ENCODE measurements around the gene ESR2.

The ESR2 gene

DNA sequence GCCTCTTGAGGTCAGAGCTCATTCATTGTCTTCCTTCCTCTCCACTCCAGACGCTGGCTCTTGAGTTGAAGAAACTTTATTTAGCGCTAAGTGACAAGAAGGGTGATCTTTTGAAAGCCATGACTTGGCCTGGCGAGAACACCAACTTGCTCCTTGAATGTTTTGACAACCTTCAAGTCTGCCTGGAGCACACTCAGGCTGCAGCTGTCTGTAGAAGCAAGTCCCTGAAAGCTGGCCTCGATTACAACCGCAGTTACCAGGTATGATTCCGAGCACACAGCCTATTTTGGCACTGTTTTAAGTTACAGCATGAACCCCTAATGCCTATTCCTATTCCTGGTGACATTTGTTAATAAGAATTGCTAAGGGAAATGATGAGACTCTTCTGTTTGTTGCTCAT lies 167.6 kb downstream of the ESR2 start:
- H3K4me1 ChIP-seq (ENCODE audit: control insufficient read depth, low read length) = no peaks in the 10 kb centered on the region
- H3K9me3 ChIP-seq (ENCODE audit: control insufficient read depth, insufficient read depth, low read length) = no peaks in the 10 kb centered on the region
- TF ChIP-seq, protein P1, sequence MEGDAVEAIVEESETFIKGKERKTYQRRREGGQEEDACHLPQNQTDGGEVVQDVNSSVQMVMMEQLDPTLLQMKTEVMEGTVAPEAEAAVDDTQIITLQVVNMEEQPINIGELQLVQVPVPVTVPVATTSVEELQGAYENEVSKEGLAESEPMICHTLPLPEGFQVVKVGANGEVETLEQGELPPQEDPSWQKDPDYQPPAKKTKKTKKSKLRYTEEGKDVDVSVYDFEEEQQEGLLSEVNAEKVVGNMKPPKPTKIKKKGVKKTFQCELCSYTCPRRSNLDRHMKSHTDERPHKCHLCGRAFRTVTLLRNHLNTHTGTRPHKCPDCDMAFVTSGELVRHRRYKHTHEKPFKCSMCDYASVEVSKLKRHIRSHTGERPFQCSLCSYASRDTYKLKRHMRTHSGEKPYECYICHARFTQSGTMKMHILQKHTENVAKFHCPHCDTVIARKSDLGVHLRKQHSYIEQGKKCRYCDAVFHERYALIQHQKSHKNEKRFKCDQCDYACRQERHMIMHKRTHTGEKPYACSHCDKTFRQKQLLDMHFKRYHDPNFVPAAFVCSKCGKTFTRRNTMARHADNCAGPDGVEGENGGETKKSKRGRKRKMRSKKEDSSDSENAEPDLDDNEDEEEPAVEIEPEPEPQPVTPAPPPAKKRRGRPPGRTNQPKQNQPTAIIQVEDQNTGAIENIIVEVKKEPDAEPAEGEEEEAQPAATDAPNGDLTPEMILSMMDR (IDR thresholded peaks at IDR 0.05; ENCODE audit: low read depth, low read length, poor library complexity, severe bottlenecking) = no peak
- TF ChIP-seq EZH2phosphoT487 (IDR thresholded peaks at IDR 0.05; ENCODE audit: borderline replicate concordance, low read length) = no peak
- H4K20me1 ChIP-seq (ENCODE audit: control insufficient read depth, insufficient read depth, low read depth, low read length) = no peaks in the 10 kb centered on the region
- H3K36me3 ChIP-seq (ENCODE audit: control insufficient read depth, low read length) = peaks cover 95% of the 10 kb centered on the region
- no peak overlapping the region for H3K27ac ChIP-seq (ENCODE audit: low read depth, low read length)
- H3K4me3 ChIP-seq (ENCODE audit: low read length) = no peak overlapping the region
- H3F3A ChIP-seq (ENCODE audit: control insufficient read depth, insufficient read depth) = no peaks in the 10 kb centered on the region
- H3K9me2 ChIP-seq (replicated peaks; ENCODE audit: control insufficient read depth, low read length) = no peaks in the 10 kb centered on the region
- H3K79me2 ChIP-seq (ENCODE audit: control insufficient read depth, low read length) = no peaks in the 10 kb centered on the region
- no peaks in the 10 kb centered on the region for H3K27me3 ChIP-seq (ENCODE audit: control insufficient read depth, low read length)
- no peak overlapping the region for H3K4me2 ChIP-seq (ENCODE audit: low read length)

DNA sequence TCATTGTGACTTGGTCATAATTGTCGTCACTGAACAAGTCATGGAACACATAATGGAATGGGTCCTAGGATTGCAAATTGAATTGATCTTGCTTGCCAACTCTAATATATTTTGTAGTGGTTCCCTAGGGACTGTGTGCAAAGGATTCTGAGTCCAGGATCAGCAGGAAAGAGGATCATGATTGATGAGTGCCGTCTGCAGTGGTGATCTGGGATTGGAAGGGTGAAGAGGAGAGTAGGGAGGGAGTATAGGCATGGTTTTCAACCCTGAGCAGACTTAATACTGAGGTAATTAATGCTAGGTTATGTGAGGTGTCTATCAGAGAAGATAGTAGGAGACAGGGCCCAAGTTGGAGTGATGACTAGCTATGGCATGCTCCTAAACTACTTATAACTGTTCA lies 168.9 kb downstream of the ESR2 start:
- no peaks in the 10 kb centered on the region for H3K79me2 ChIP-seq (ENCODE audit: control insufficient read depth, low read length)
- H3K4me2 ChIP-seq (ENCODE audit: low read length) = no peak overlapping the region
- H3K4me3 ChIP-seq (ENCODE audit: low read length) = no peak overlapping the region
- H3F3A ChIP-seq (ENCODE audit: control insufficient read depth, insufficient read depth) = no peaks in the 10 kb centered on the region
- no peaks in the 10 kb centered on the region for H3K4me1 ChIP-seq (ENCODE audit: control insufficient read depth, low read length)
- H3K36me3 ChIP-seq (ENCODE audit: control insufficient read depth, low read length) = peaks cover 93% of the 10 kb centered on the region
- H3K27me3 ChIP-seq (ENCODE audit: control insufficient read depth, low read length) = no peaks in the 10 kb centered on the region
- no peaks in the 10 kb centered on the region for H3K9me3 ChIP-seq (ENCODE audit: control insufficient read depth, insufficient read depth, low read length)
- no peak overlapping the region for H3K27ac ChIP-seq (ENCODE audit: low read depth, low read length)
- TF ChIP-seq, protein P1 (IDR thresholded peaks at IDR 0.05; ENCODE audit: low read depth, low read length, poor library complexity, severe bottlenecking) = no peak
- TF ChIP-seq EZH2phosphoT487 (IDR thresholded peaks at IDR 0.05; ENCODE audit: borderline replicate concordance, low read length) = no peak
- no peaks in the 10 kb centered on the region for H4K20me1 ChIP-seq (ENCODE audit: control insufficient read depth, insufficient read depth, low read depth, low read length)
- H3K9me2 ChIP-seq (replicated peaks; ENCODE audit: control insufficient read depth, low read length) = no peaks in the 10 kb centered on the region

DNA sequence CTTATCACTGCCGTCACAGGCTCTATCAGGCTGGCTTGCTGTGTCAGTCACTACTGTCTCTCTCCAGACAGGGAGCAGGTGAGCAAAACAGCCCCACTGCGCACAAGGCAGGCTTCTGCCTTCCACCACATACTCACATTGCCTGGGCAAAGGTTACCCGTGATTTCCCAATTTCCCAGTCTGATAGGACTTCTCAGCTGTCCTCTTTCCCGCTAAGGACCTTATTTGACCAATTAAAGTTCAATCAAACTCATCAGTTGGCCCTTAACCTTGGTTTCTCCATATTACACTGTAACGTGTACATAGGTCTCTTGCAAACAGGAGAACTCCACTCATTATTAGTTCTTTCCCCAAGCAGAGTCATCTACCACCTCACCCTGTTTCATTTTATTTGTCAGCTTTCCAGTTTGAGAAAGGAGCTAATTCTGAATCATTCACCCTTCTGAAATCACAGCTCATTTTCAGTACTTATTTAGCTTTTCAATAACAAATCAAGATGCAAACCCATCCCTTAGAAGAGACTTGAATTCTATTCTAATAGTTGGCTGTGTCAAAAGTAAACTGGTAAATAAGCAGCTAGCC lies 170.8 kb downstream of the ESR2 start:
- H3F3A ChIP-seq (ENCODE audit: control insufficient read depth, insufficient read depth) = no peaks in the 10 kb centered on the region
- no peaks in the 10 kb centered on the region for H3K4me1 ChIP-seq (ENCODE audit: control insufficient read depth, low read length)
- H3K4me3 ChIP-seq (ENCODE audit: low read length) = no peak overlapping the region
- no peaks in the 10 kb centered on the region for H3K9me2 ChIP-seq (replicated peaks; ENCODE audit: control insufficient read depth, low read length)
- H3K4me2 ChIP-seq (ENCODE audit: low read length) = no peak overlapping the region
- no peak overlapping the region for H3K27ac ChIP-seq (ENCODE audit: low read depth, low read length)
- H4K20me1 ChIP-seq (ENCODE audit: control insufficient read depth, insufficient read depth, low read depth, low read length) = no peaks in the 10 kb centered on the region
- no peaks in the 10 kb centered on the region for H3K9me3 ChIP-seq (ENCODE audit: control insufficient read depth, insufficient read depth, low read length)
- H3K27me3 ChIP-seq (ENCODE audit: control insufficient read depth, low read length) = no peaks in the 10 kb centered on the region
- H3K79me2 ChIP-seq (ENCODE audit: control insufficient read depth, low read length) = no peaks in the 10 kb centered on the region
- TF ChIP-seq EZH2phosphoT487 (IDR thresholded peaks at IDR 0.05; ENCODE audit: borderline replicate concordance, low read length) = no peak
- TF ChIP-seq, protein P1 (IDR thresholded peaks at IDR 0.05; ENCODE audit: low read depth, low read length, poor library complexity, severe bottlenecking) = no peak
- peaks cover 92% of the 10 kb centered on the region for H3K36me3 ChIP-seq (ENCODE audit: control insufficient read depth, low read length)

All from DOHH2 (cell line).